ENCODE measurements around the gene CXCL17. TPM values are rescaled to one million over a fixed set of nuclear protein-coding genes. Genes with fewer than 3 reads are reported as not detected.

Gene CXCL17
- total and polyA plus RNA-seq, 2 experiments from 2014 or later = 0.39 TPM; not detected in 1

GRCh38 chr19:42421591-42422031 is 21.1 kb downstream of the CXCL17 start (continued):
- TF ChIP-seq REST (IDR thresholded peaks at IDR 0.05; ENCODE audit: unreplicated experiment) = no peak
- TF ChIP-seq NANOG (IDR thresholded peaks at IDR 0.05; ENCODE audit: borderline replicate concordance) = no peak
- TF ChIP-seq, protein P1, sequence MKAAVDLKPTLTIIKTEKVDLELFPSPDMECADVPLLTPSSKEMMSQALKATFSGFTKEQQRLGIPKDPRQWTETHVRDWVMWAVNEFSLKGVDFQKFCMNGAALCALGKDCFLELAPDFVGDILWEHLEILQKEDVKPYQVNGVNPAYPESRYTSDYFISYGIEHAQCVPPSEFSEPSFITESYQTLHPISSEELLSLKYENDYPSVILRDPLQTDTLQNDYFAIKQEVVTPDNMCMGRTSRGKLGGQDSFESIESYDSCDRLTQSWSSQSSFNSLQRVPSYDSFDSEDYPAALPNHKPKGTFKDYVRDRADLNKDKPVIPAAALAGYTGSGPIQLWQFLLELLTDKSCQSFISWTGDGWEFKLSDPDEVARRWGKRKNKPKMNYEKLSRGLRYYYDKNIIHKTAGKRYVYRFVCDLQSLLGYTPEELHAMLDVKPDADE (IDR thresholded peaks at IDR 0.05) = no peak
- TF ChIP-seq ZNF331 (CRISPR knock-in tag; IDR thresholded peaks at IDR 0.05; ENCODE audit: low read depth) = no peak
- no peak for TF ChIP-seq STAT1 (IDR thresholded peaks at IDR 0.05; ENCODE audit: unreplicated experiment)
- TF ChIP-seq CREB1 (CRISPR knock-in tag; IDR thresholded peaks at IDR 0.05; ENCODE audit: low read depth) = no peak
- TF ChIP-seq EZH2phosphoT487 (IDR thresholded peaks at IDR 0.05; ENCODE audit: unreplicated experiment) = no peak
- TF ChIP-seq JUNB (IDR thresholded peaks at IDR 0.05; ENCODE audit: unreplicated experiment) = no peak

DNA sequence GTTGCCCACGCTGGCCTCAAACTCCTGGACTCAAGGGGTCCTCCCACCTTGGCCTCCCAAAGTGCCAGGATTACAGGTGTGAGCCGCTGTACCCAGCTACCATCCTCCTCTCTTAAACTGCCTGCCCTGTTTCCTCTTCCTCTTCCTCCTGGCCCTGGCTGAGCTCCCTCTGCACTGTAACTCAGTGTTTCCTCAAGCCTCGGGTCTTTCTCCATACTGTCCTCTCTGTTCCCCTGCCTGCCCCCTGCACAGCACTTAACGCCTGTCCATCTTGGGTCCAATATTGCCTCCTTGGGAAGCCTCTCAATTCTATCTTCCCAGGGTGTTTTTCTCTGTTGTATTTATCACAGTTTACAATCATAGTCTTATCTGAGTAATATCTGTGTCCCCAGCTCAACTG is 21.6 kb downstream of the CXCL17 start:
- Histone ChIP-seq H3K27ac (ENCODE audit: low read depth) (no peak overlapping the region), H3K36me3 (ENCODE audit: insufficient read depth) (no peaks in the 10 kb centered on the region), H3K27me3 (ENCODE audit: insufficient read depth) (peaks cover 34% of the 10 kb centered on the region), H2AFZ (no peak overlapping the region), H3K79me2 (replicated peaks; ENCODE audit: insufficient read depth) (no peaks in the 10 kb centered on the region), H3K4me3 (no peak overlapping the region), H3K4me1 (ENCODE audit: insufficient read depth) (peaks cover 5% of the 10 kb centered on the region; the same call in 1 of the 2 replicates), H3F3A (replicated peaks; ENCODE audit: low read depth) (peaks cover 25% of the 10 kb centered on the region), H3K9me2 (ENCODE audit: insufficient read depth) (peaks cover 4% of the 10 kb centered on the region; the same call in 1 of the 2 replicates), H4K20me1 (replicated peaks; ENCODE audit: insufficient read depth) (peaks cover 18% of the 10 kb centered on the region; the same call in 1 of the 2 replicates), H3K4me2 (no peak overlapping the region)
- Mint-ChIP-seq H3K27ac (no peak overlapping the region), H3K4me3 (no peak overlapping the region; the same call in 2 of the 3 replicates), H3K27me3 (ENCODE audit: insufficient read depth, low read depth, poor library complexity) (peaks cover 61% of the 10 kb centered on the region), H3K4me1 (peaks cover 30% of the 10 kb centered on the region), H3K36me3 (ENCODE audit: low read depth) (peaks cover 10% of the 10 kb centered on the region; the same call in 2 of the 3 replicates), H3K9me3 (peaks cover 7% of the 10 kb centered on the region; the same call in 2 of the 3 replicates)
- ATAC-seq (no peak), DNase-seq (ENCODE audit: low spot score) (no peak)
- TF ChIP-seq CREB1 (CRISPR knock-in tag; IDR thresholded peaks at IDR 0.05; ENCODE audit: low read depth) (no peak), STAT1 (IDR thresholded peaks at IDR 0.05; ENCODE audit: unreplicated experiment) (no peak), EZH2phosphoT487 (IDR thresholded peaks at IDR 0.05; ENCODE audit: unreplicated experiment) (no peak), REST (IDR thresholded peaks at IDR 0.05; ENCODE audit: unreplicated experiment) (no peak), ZNF331 (CRISPR knock-in tag; IDR thresholded peaks at IDR 0.05; ENCODE audit: low read depth) (no peak), POLR2AphosphoS5 (IDR thresholded peaks at IDR 0.05; ENCODE audit: low read depth) (no peak), JUNB (IDR thresholded peaks at IDR 0.05; ENCODE audit: unreplicated experiment) (no peak)
- TF ChIP-seq, protein P1 (IDR thresholded peaks at IDR 0.05) = no peak
- TF ChIP-seq, protein P2, sequence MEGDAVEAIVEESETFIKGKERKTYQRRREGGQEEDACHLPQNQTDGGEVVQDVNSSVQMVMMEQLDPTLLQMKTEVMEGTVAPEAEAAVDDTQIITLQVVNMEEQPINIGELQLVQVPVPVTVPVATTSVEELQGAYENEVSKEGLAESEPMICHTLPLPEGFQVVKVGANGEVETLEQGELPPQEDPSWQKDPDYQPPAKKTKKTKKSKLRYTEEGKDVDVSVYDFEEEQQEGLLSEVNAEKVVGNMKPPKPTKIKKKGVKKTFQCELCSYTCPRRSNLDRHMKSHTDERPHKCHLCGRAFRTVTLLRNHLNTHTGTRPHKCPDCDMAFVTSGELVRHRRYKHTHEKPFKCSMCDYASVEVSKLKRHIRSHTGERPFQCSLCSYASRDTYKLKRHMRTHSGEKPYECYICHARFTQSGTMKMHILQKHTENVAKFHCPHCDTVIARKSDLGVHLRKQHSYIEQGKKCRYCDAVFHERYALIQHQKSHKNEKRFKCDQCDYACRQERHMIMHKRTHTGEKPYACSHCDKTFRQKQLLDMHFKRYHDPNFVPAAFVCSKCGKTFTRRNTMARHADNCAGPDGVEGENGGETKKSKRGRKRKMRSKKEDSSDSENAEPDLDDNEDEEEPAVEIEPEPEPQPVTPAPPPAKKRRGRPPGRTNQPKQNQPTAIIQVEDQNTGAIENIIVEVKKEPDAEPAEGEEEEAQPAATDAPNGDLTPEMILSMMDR (conservative IDR thresholded peaks at IDR 0.05; ENCODE audit: low read depth in 2 of 2) = no peak

Data from GM23338 (cell line).